ENCODE data around the gene ORC5. TPM values are rescaled to one million over a fixed set of nuclear protein-coding genes. Genes with fewer than 3 reads are reported as not detected.

Gene ORC5
- total and polyA plus RNA-seq, 10 donors = 7.8 to 28.4 (median 18.2) TPM

DNA sequence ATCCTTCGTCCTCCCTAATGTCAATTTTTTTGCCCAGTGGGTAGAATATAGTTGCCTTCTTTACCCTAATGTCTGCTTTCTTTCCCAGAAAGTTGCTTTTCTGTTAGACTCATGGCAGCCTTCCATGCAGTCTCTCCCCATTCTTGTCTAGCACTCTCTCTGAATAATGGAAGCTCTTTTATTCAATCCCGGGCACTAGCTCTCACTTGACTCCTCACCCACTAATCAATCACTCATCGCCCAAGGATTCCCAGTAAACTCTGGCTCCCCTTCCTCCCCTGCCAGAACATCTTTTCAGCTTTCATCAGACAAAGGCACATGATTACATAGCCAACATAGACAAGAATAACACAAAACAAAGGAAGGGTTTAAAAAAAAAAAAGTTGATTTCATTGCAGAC is 118.2 kb downstream of the ORC5 start:
- no peaks in the 10 kb centered on the region for H3K4me1 ChIP-seq
- DNase-seq = no peak
- no peak for TF ChIP-seq POLR2A (IDR thresholded peaks at IDR 0.05)
- TF ChIP-seq, protein P1, sequence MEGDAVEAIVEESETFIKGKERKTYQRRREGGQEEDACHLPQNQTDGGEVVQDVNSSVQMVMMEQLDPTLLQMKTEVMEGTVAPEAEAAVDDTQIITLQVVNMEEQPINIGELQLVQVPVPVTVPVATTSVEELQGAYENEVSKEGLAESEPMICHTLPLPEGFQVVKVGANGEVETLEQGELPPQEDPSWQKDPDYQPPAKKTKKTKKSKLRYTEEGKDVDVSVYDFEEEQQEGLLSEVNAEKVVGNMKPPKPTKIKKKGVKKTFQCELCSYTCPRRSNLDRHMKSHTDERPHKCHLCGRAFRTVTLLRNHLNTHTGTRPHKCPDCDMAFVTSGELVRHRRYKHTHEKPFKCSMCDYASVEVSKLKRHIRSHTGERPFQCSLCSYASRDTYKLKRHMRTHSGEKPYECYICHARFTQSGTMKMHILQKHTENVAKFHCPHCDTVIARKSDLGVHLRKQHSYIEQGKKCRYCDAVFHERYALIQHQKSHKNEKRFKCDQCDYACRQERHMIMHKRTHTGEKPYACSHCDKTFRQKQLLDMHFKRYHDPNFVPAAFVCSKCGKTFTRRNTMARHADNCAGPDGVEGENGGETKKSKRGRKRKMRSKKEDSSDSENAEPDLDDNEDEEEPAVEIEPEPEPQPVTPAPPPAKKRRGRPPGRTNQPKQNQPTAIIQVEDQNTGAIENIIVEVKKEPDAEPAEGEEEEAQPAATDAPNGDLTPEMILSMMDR (IDR thresholded peaks at IDR 0.05 in 8 of 11, conservative IDR thresholded peaks at IDR 0.05 in 3 of 11) = no peak
- H3K36me3 ChIP-seq = no peaks in the 10 kb centered on the region
- peaks cover 0 to 23% (median 5%) of the 10 kb centered on the region in 7 donors for H3K27me3 ChIP-seq (replicated peaks in 1 of 7)
- intact Hi-C loops (cut with DNase I; ENCODE audit: low total_unique reads) = no loop called here
- WGBS, 5 donors = 59 to 79% (median 73%) methylated on average over 3 of the region's 3 CpGs
- H3K27ac ChIP-seq = no peak overlapping the region
- H3K9me3 ChIP-seq = peaks cover 0 to 8% (median 0%) of the 10 kb centered on the region in 8 donors
- no peak overlapping the region for H3K4me3 ChIP-seq

DNA sequence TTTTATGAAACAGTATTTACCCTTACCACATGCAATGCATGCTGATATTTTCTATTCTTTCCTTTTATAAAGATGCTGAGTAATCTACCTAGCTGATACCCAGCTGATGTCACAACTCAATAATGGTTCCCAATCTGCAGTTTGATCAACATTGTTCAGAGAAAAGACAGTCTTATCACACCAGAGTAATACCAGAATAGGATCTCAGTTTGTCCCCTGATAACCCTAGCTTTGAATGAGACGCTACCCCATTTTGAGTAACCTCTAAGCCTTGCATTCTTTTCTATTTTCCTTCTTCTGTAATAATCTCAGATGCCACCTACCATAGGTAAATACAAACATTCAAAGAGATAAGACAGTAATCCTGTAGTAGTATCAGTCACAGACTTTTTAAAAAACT is 118.8 kb downstream of the ORC5 start:
- Histone ChIP-seq H3K4me1 (no peaks in the 10 kb centered on the region), H3K36me3 (no peaks in the 10 kb centered on the region), H3K9me3 (peaks cover 0 to 11% (median 4%) of the 10 kb centered on the region in 8 donors), H3K27ac (no peak overlapping the region), H3K4me3 (no peak overlapping the region), H3K27me3 (replicated peaks in 1 of 7) (peaks cover 0 to 23% (median 5%) of the 10 kb centered on the region in 7 donors)
- WGBS, 5 donors = 80 to 96% (median 81%) methylated on average over 1 of the region's 1 CpG
- TF ChIP-seq POLR2A (IDR thresholded peaks at IDR 0.05) (no peak), POLR2AphosphoS5 (IDR thresholded peaks at IDR 0.05) (no peak)
- TF ChIP-seq, protein P1 (IDR thresholded peaks at IDR 0.05 in 8 of 11, conservative IDR thresholded peaks at IDR 0.05 in 3 of 11) = no peak
- intact Hi-C loops (cut with DNase I; ENCODE audit: low total_unique reads) = no loop called here
- no peak for DNase-seq

Other genes with a start within 250 kb of the ORC5 start
- gene RELN, start 218.4 kb downstream of the ORC5 start, total RNA-seq = 1 to 10 TPM in 4 of 7 donors, under 1 TPM in 3; 0.03 to 7.6 (median 1.2) TPM
- gene RELN, start 218.4 kb downstream of the ORC5 start, polyA plus RNA-seq = 1 to 10 TPM in 1 of 3 donors, under 1 TPM in 2; 0.07 to 1.3 (median 0.61) TPM
- gene LHFPL3, start 120.6 kb upstream of the ORC5 start, total RNA-seq = 1 to 10 TPM in 1 of 7 donors, under 1 TPM in 3, not detected in 3; 0.20 to 1.0 (median 0.55) TPM
- under 1 TPM; 0.07 to 0.19 (median 0.15) TPM for gene LHFPL3, start 120.6 kb upstream of the ORC5 start, polyA plus RNA-seq